Mesothelial cell of epicardium (in vitro differentiated cells): Measurements from ENCODE around the gene GSG1L2. TPM values are rescaled to one million over a fixed set of nuclear protein-coding genes. Genes with fewer than 3 reads are reported as not detected.

Experiments
- DNase-seq, 2 experiments: peaks; one replicate each; pipeline ENCODE4 v3.0.0; 2021; ENCODE audit warnings: low spot score in 2 of 2; ENCODE audit not compliant: unreplicated experiment in 2 of 2
- H3K27ac Mint-ChIP-seq: 2 replicates; pipeline ENCODE4 v1.8.0; 2021; ENCODE audit warnings: mixed read lengths
- H3K27me3 Mint-ChIP-seq: 2 replicates; pipeline ENCODE4 v1.8.0; 2021; ENCODE audit warnings: low read depth, mixed read lengths
- H3K36me3 Mint-ChIP-seq: 2 replicates; pipeline ENCODE4 v1.8.0; 2021; ENCODE audit warnings: mixed read lengths
- H3K4me1 Mint-ChIP-seq: 2 replicates; pipeline ENCODE4 v1.8.0; 2021; ENCODE audit warnings: mixed read lengths
- H3K4me3 Mint-ChIP-seq: 2 replicates; pipeline ENCODE4 v1.8.0; 2021; ENCODE audit warnings: mild to moderate bottlenecking, moderate library complexity, mixed read lengths
- H3K9me3 Mint-ChIP-seq: 2 replicates; pipeline ENCODE4 v1.8.0; 2021; ENCODE audit warnings: mixed read lengths
- CTCF ChIP-seq: fragments of 200-600 bp; sonication (generic); IDR thresholded peaks from one replicate; pipeline ENCODE4 v1.5.0; 2021; ENCODE audit warnings: antibody characterized with exemption; ENCODE audit not compliant: unreplicated experiment
- total RNA-seq: library from RNA; stranded (reverse); gene quantifications from 3 replicates; pipeline ENCODE4 v1.2.1, GENCODE V29; 2021

The GSG1L2 gene
- total RNA-seq, 1 donor from 2014 or later: not detected

GRCh38 chr17:9798008-9798407, 23.9 kb downstream of the GSG1L2 start:
- TF ChIP-seq CTCF: no peak
- Mint-ChIP-seq H3K27me3 (peaks cover 13% of the 10 kb centered on the region), H3K4me1 (no peaks in the 10 kb centered on the region)

DNA sequence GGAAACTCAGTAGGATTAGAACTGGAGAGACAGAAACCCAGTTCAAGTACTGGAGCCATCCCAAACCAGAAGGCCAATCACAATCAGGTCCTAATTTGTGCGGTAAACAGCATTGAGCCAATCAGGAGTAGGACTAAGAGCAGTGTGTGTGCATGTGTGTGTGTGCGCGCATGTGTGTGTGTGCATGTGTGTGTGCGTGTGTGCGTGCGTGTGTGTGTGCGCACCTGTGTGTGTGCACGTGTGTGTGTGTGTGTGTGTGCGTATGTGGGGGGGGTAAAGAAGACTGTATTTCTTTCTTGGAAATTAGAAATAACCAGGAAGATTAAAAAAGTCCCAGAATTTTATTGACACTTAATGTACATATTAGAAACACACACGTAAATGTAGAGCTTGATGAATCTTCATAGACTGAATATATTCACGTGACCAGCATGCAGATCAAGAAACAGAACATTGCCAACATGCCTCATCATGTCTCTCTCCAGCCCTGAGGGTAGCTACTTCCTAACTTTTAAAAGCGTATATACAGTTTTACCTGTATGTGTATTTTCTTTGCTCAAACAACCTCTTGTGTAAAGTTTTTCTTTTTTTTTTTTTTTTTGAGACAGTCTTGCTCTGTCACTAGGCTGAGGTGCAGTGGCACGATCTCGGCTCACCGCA, 29.6 kb downstream of the GSG1L2 start:
- Mint-ChIP-seq H3K27ac (no peak overlapping the region), H3K36me3 (no peaks in the 10 kb centered on the region), H3K9me3 (no peaks in the 10 kb centered on the region), H3K4me3 (no peak overlapping the region), H3K27me3 (peaks cover 7% of the 10 kb centered on the region), H3K4me1 (no peaks in the 10 kb centered on the region)
- DNase-seq: no peak
- TF ChIP-seq CTCF: no peak

More at GRCh38 chr17:9798008-9798407, 23.9 kb downstream of the GSG1L2 start:
- DNase-seq: no peak
- Mint-ChIP-seq H3K27ac (no peak overlapping the region), H3K9me3 (no peaks in the 10 kb centered on the region), H3K36me3 (no peaks in the 10 kb centered on the region), H3K4me3 (no peak overlapping the region)

DNA sequence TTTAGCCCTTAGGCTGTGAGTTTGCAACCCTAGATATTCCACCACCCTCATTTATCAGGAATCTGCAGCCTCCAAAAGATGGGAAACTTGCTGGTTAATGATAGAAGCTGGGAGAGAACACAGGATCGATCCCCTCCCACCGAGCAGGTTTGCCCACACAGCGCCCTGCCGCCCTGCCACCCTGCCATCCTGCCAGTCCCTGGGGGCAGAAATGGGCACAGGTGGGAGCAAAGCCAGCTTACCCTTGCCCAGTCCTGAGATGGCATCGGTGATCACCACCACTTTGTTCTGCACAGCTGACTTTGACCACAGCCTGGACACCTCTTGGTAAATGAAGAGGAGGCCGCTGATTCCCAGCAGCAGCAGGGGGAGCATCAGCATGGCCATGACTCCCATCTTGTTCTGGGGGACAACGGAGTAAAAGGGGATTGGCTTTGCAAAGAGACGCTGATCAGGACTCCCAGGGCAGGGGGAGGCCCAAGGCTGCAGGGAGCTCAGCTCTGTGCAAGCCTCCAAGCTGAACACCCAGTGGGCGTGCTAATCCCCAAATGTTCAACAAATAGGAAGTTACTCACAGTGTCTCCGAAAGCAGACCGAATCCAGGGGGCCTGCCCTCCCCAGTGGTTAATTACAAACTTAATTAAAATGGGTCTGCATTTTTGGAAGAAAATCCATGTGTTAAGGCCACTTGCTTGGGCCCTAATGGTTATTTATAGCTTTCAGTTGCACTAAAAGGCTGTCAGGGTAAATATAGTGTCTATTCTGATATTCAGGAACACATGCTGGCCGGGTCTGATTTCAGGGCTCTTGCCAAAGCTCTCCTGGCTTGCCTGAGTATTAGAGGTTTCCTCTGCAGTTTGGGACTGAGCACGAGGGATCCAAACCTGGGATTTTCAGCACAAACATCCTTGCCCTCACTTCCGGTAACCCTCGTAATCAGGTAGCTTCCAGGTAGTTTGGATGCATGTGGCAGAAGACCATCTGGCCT, 30.7 kb downstream of the GSG1L2 start, which contains the start of gene DHRS7C:
DHRS7C (minus strand) TSS at position 704 of the 988 bp plus-strand sequence; CDS start at position 396, 308 bp downstream.
- H3K36me3 Mint-ChIP-seq: no peaks in the 10 kb centered on the region
- no peak within 1 kb of the TSS for H3K4me3 Mint-ChIP-seq
- peaks cover 4% of the 10 kb centered on the region for H3K27me3 Mint-ChIP-seq
- no peak for TF ChIP-seq CTCF
- H3K27ac Mint-ChIP-seq: no peak within 1 kb of the TSS
- no peak for DNase-seq
- no peaks in the 10 kb centered on the region for H3K4me1 Mint-ChIP-seq
- no peaks in the 10 kb centered on the region for H3K9me3 Mint-ChIP-seq

GRCh38 chr17:9790316-9790715, 31.6 kb downstream of the GSG1L2 start:
- Mint-ChIP-seq H3K36me3 (no peaks in the 10 kb centered on the region), H3K4me1 (no peaks in the 10 kb centered on the region), H3K27ac (no peak overlapping the region), H3K27me3 (no peaks in the 10 kb centered on the region), H3K4me3 (no peak overlapping the region), H3K9me3 (no peaks in the 10 kb centered on the region)
- DNase-seq: no peak
- no peak for TF ChIP-seq CTCF

- Mint-ChIP-seq H3K4me3 (no peak overlapping the region), H3K27ac (no peak overlapping the region), H3K36me3 (no peaks in the 10 kb centered on the region), H3K9me3 (no peaks in the 10 kb centered on the region), H3K4me1 (no peaks in the 10 kb centered on the region), H3K27me3 (no peaks in the 10 kb centered on the region)
- no peak for DNase-seq
- TF ChIP-seq CTCF: no peak
Measured at GRCh38 chr17:9788601-9789000, 33.3 kb downstream of the GSG1L2 start.
